K562 (cell line): Measurements from ENCODE around the gene SERPINE2. TPM values are rescaled to one million over a fixed set of nuclear protein-coding genes. Genes with fewer than 3 reads are reported as not detected.

ENCODE experiments used
- CBFA2T2 ChIP-seq: fragments of 450-650 bp; conservative IDR thresholded peaks from 2 replicates; pipeline ENCODE4 v1.6.1; 2017; ENCODE audit warnings: mild to moderate bottlenecking
- CHD4 ChIP-seq: fragments of 200-600 bp; sonication (generic); IDR thresholded peaks from 3 replicates; pipeline ENCODE4 v1.6.1; 2012; ENCODE audit warnings: low read depth, mild to moderate bottlenecking, mixed read lengths, low read length, inconsistent platforms; ENCODE audit not compliant: insufficient read depth, insufficient replicate concordance, poor library complexity, severe bottlenecking
- CREB5 ChIP-seq: fragments of 250-450 bp; sonication (Bioruptor Pico); IDR thresholded peaks from 2 replicates; pipeline ENCODE4 v1.5.0; 2020; ENCODE audit warnings: mild to moderate bottlenecking
- ETV5 ChIP-seq: sonication (generic); formaldehyde crosslinking; IDR thresholded peaks from 2 replicates; pipeline ENCODE4 v1.4.0; 2020; ENCODE audit warnings: low read depth, mild to moderate bottlenecking, missing genetic modification reagents
- FOXJ2 ChIP-seq: fragments of 200-800 bp; sonication (Bioruptor generic); IDR thresholded peaks from 2 replicates; pipeline ENCODE4 v1.6.1; 2016; ENCODE audit warnings: missing genetic modification characterization, missing compliant biosample characterization
- HDAC8 ChIP-seq: fragments of 450-650 bp; IDR thresholded peaks from 2 replicates; pipeline ENCODE4 v1.6.1; 2016; ENCODE audit warnings: mild to moderate bottlenecking, missing genetic modification characterization, moderate library complexity, missing compliant biosample characterization
- HNRNPK ChIP-seq: fragments of 200-400 bp; formaldehyde crosslinking; IDR thresholded peaks from one replicate; pipeline ENCODE4 v1.6.1; 2018; ENCODE audit warnings: mild to moderate bottlenecking, low read depth, low read length; ENCODE audit not compliant: poor library complexity, severe bottlenecking
- MAFF ChIP-seq: IDR thresholded peaks from 2 replicates; pipeline ENCODE4 v1.6.1; 2012; ENCODE audit warnings: low read length, improper control_type of control experiment
- NCOA6 ChIP-seq: fragments of 450-650 bp; IDR thresholded peaks from 2 replicates; pipeline ENCODE4 v1.6.1; 2017; ENCODE audit warnings: mild to moderate bottlenecking
- OTX1 ChIP-seq: fragments of 450-650 bp; formaldehyde crosslinking; IDR thresholded peaks from 2 replicates; pipeline ENCODE4 v1.4.0; 2022; ENCODE audit warnings: mild to moderate bottlenecking
- PHB2 ChIP-seq: fragments of 450-650 bp; IDR thresholded peaks from 2 replicates; pipeline ENCODE4 v1.6.1; 2017; ENCODE audit warnings: low read depth
- PHF20 ChIP-seq: fragments of 450-650 bp; IDR thresholded peaks from 2 replicates; pipeline ENCODE4 v1.6.1; 2018; ENCODE audit not compliant: partially characterized antibody
- PRDM10 ChIP-seq: fragments of 450-650 bp; IDR thresholded peaks from 2 replicates; pipeline ENCODE4 v1.6.1; 2018; ENCODE audit not compliant: partially characterized antibody
- RERE ChIP-seq: sonication (generic); formaldehyde crosslinking; IDR thresholded peaks from 2 replicates; pipeline ENCODE4 v1.8.0; 2023; ENCODE audit warnings: missing genetic modification reagents, mild to moderate bottlenecking, borderline replicate concordance
- RFX5 ChIP-seq: IDR thresholded peaks from 2 replicates; pipeline ENCODE4 v1.6.1; 2011; ENCODE audit warnings: low read depth, mild to moderate bottlenecking, improper control_type of control experiment, low read length
- SRF ChIP-seq, 2 experiments: fragments of 250-450, 450-650 bp in 1 of 2; sonication (Bioruptor Pico) in 1 of 2; sonication (generic) in 1 of 2; formaldehyde crosslinking; IDR thresholded peaks; 2 replicates each; pipeline versions ENCODE4 v1.5.0 to v1.5.1; 2020 to 2022; ENCODE audit warnings: mild to moderate bottlenecking in 1 of 2, missing genetic modification reagents in 1 of 2
- ZNF668 ChIP-seq: fragments of 250-450 bp; sonication (Bioruptor Pico); IDR thresholded peaks from 2 replicates; pipeline ENCODE4 v1.8.0; 2022; ENCODE audit warnings: mild to moderate bottlenecking, inconsistent platforms
- ZNF696 ChIP-seq: fragments of 250-450 bp; sonication (Bioruptor Pico); conservative IDR thresholded peaks from 2 replicates; pipeline ENCODE4 v1.4.0; 2020; ENCODE audit warnings: mild to moderate bottlenecking, moderate library complexity
- polyA plus RNA-seq, 8 experiments: library from polyadenylated mRNA; depleted of rRNA in 4 of 8; stranded (reverse) in 5 of 8; unstranded in 3 of 8; fragments of >200 nt; fragmentation: Nextera tagmentation in 2 of 8; fragmentation: Illumina TruSeq in 1 of 8; extraction: Ambion mirVana in 2 of 8; extraction: Trizol in 1 of 8; gene quantifications; 2 replicates each; pipeline versions ENCODE4 v1.2.1 to v1.2.3, GENCODE V29; 2011 to 2014; ENCODE audit warnings: inconsistent platforms in 1 of 8, missing spikeins in 1 of 8
- total RNA-seq, 7 experiments: library from RNA; depleted of rRNA in 6 of 7; stranded (reverse); fragments of >200 nt in 6 of 7; fragmentation: Illumina TruSeq in 2 of 7; extraction: Trizol in 2 of 7; gene quantifications; 2 replicates each; pipeline versions ENCODE4 v1.2.1 to v1.2.3, GENCODE V29; 2011 to 2021; ENCODE audit warnings: low replicate concordance in 1 of 7

Gene SERPINE2
- total and polyA plus RNA-seq, 9 of the 15 experiments (the other 6 are each of a cell fraction or from before 2014, with no cell fraction given), result 0.03 to 0.16 (median 0.13) TPM; not detected in 6

GRCh38 chr2:223957092-223957851, 81.8 kb downstream of the SERPINE2 start, which contains the start of gene MRPL44 (continued):
- no peak for TF ChIP-seq HNRNPK
- no peak for TF ChIP-seq ZNF668 (CRISPR knock-in tag)
- no peak for TF ChIP-seq RFX5
- no peak for TF ChIP-seq RERE
- no peak for TF ChIP-seq MAFF
- no peak for TF ChIP-seq SRF (CRISPR knock-in tag; IDR thresholded peaks at IDR 0.05)
- peak; percentile 97 for TF ChIP-seq PHF20
- peak; percentile 46 for TF ChIP-seq PRDM10
- TF ChIP-seq CBFA2T2, result no peak
- no peak for TF ChIP-seq HDAC8 (tag)
- TF ChIP-seq NCOA6, result no peak
- TF ChIP-seq ZNF696, result no peak
- TF ChIP-seq CHD4, result no peak
- TF ChIP-seq OTX1, result no peak
- TF ChIP-seq PHB2, result no peak
- TF ChIP-seq ETV5 (CRISPR knock-in tag), result peak; percentile 63; the same call in 1 of the 2 replicates
- peak; percentile 63; the same call in 1 of the 2 replicates for TF ChIP-seq FOXJ2 (tag)
- TF ChIP-seq CREB5 (CRISPR knock-in tag), result no peak
